ENCODE data around the gene E2F1.

E2F1 gene

GRCh38 chr20:33687370-33687915, 1.3 kb upstream of the E2F1 start:
- DNase-seq, result no peak

GRCh38 chr20:33686984-33687366, 790 bp upstream of the E2F1 start:
- DNase-seq, result no peak

- DNase-seq, result no peak
These were observed 671 bp downstream of the E2F1 start for GRCh38 chr20:33685328-33686099.

GRCh38 chr20:33684533-33685327, 1.5 kb downstream of the E2F1 start:
- DNase-seq, result no peak

- no peak for DNase-seq
These were observed 4.3 kb downstream of the E2F1 start for GRCh38 chr20:33681728-33682353.

GRCh38 chr20:33681288-33681687, 4.9 kb downstream of the E2F1 start:
- no peak for DNase-seq

GRCh38 chr20:33680686-33681085, 5.5 kb downstream of the E2F1 start:
- no peak for DNase-seq

- peak; percentile 35 for DNase-seq
These were observed 6.3 kb downstream of the E2F1 start for GRCh38 chr20:33679758-33680485.

GRCh38 chr20:33677991-33678702, 8.0 kb downstream of the E2F1 start:
- no peak for DNase-seq

GRCh38 chr20:33676652-33677645, 9.2 kb downstream of the E2F1 start:
- no peak for DNase-seq

- DNase-seq, result no peak
These were observed 10.1 kb downstream of the E2F1 start for GRCh38 chr20:33676121-33676520.

- DNase-seq, result no peak
These were observed 10.8 kb downstream of the E2F1 start for GRCh38 chr20:33675136-33675959.

GRCh38 chr20:33674294-33675135, 11.7 kb downstream of the E2F1 start, which contains the start of gene NECAB3:
Gene NECAB3, minus strand, starts transcription at chr20:33674428. Its CDS starts 76 bp downstream, at chr20:33674352.
- peak; percentile 41 for DNase-seq

- DNase-seq, result no peak
These were observed 12.5 kb downstream of the E2F1 start for GRCh38 chr20:33673410-33674293.

- no peak for DNase-seq
These were observed 13.1 kb downstream of the E2F1 start for GRCh38 chr20:33673114-33673409.

- DNase-seq, result no peak
These were observed 13.6 kb downstream of the E2F1 start for GRCh38 chr20:33672426-33673113.
